T-helper 1 cell treated with Interleukin-12 subunit alpha and Interleukin-12 subunit beta and Interleukin-4 antibody, amounts not matched to agents 30 μg/mL and 1 μg/mL, for 36 hours (primary cell): Measurements from ENCODE around the gene JAG1.
"Not testable (repeated sequence)": the region's sequence is repeated elsewhere in the genome, so short reads cannot be mapped to it uniquely, and the experiment has no call there.

ENCODE experiments used
- H3K27ac Mint-ChIP-seq: one replicate; pipeline ENCODE4 v1.8.0; 2021; ENCODE audit warnings: mild to moderate bottlenecking, mixed read lengths
- H3K27me3 Mint-ChIP-seq: one replicate; pipeline ENCODE4 v1.8.0; 2021; ENCODE audit warnings: low read depth, mixed read lengths
- H3K36me3 Mint-ChIP-seq: one replicate; pipeline ENCODE4 v1.8.0; 2021; ENCODE audit warnings: low read depth, mixed read lengths
- H3K4me1 Mint-ChIP-seq: one replicate; pipeline ENCODE4 v1.8.0; 2021; ENCODE audit warnings: low read depth, mixed read lengths
- H3K4me3 Mint-ChIP-seq: one replicate; pipeline ENCODE4 v1.8.0; 2021; ENCODE audit warnings: mild to moderate bottlenecking, moderate library complexity, mixed read lengths
- H3K9me3 Mint-ChIP-seq: one replicate; pipeline ENCODE4 v1.8.0; 2021; ENCODE audit warnings: mixed read lengths

JAG1 gene

GRCh38 chr20:10634683-10635411 lies 39.0 kb downstream of the JAG1 start:
- no peaks in the 10 kb centered on the region for H3K27me3 Mint-ChIP-seq
- no peak overlapping the region for H3K27ac Mint-ChIP-seq
- H3K9me3 Mint-ChIP-seq, result no peaks in the 10 kb centered on the region
- no peak overlapping the region for H3K4me3 Mint-ChIP-seq
- peaks cover 2% of the 10 kb centered on the region for H3K4me1 Mint-ChIP-seq
- no peaks in the 10 kb centered on the region for H3K36me3 Mint-ChIP-seq

GRCh38 chr20:10634211-10634610 lies 39.6 kb downstream of the JAG1 start:
- H3K9me3 Mint-ChIP-seq, result no peaks in the 10 kb centered on the region
- H3K4me3 Mint-ChIP-seq, result no peak overlapping the region
- peaks cover 2% of the 10 kb centered on the region for H3K4me1 Mint-ChIP-seq
- no peaks in the 10 kb centered on the region for H3K36me3 Mint-ChIP-seq
- H3K27me3 Mint-ChIP-seq, result no peaks in the 10 kb centered on the region
- H3K27ac Mint-ChIP-seq, result no peak overlapping the region

- Mint-ChIP-seq H3K27ac (no peak overlapping the region), H3K36me3 (no peaks in the 10 kb centered on the region), H3K4me1 (peaks cover 2% of the 10 kb centered on the region), H3K27me3 (no peaks in the 10 kb centered on the region), H3K4me3 (no peak overlapping the region), H3K9me3 (no peaks in the 10 kb centered on the region)
These were observed 40.1 kb downstream of the JAG1 start for GRCh38 chr20:10633718-10634117.

DNA sequence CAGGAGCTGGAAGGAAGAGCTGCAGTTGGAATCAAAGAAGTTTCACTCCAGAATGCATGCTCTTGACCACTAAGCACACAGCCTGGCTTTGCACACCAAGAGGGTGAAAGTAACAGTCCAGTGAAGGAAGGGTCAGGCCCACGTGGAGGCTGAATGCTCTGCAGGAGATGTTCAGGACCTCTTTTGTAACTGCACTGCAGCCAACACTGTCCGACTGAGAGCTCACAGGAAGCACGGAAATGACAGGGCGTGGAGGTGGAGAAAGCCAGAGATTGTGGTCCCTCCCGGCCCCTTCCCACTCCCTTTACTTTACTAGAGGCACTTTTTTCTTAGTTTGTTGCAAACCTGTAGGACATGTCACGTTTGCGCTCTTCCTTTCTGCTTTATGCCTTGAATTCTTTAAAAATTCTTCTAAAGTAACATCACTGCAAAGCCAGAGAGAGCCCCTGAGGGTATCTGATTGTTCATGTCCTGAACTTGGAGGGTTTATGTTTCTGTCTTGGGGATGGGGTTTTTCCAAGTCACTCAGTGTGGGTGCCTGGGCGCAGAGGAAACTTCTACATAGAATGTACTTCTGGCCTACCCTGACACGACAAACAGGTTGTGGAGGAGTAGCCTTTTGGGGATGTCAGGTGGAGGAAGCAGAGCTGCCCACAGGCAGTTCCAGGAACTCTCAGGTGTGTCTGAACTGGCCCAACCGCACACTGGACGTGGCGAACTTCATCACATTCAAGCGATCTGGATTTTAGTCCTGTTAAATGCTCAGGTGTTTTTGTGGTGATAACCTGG lies 40.9 kb downstream of the JAG1 start:
- Mint-ChIP-seq H3K4me1 (peaks cover 2% of the 10 kb centered on the region), H3K9me3 (no peaks in the 10 kb centered on the region), H3K27ac (no peak overlapping the region), H3K4me3 (no peak overlapping the region), H3K36me3 (no peaks in the 10 kb centered on the region), H3K27me3 (no peaks in the 10 kb centered on the region)

DNA sequence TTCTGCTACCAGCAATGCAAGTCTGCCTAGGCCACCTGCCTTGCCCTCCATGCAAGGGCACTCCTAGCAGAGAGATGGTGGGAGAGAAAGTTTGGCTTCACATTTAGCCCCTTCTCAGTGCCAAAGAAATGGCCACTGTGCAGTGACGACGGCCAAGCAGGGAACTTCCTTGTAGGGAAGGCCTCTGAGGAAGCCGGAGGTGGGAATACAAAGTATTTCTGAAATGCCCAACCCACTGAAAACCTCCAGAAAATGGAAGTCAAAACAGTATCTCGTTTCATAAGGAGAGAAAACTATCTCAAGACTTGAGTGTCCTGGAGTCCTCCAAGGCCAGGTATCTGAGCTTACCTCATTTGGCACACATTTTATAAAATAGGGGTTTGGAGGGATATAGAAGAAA lies 42.7 kb downstream of the JAG1 start:
- Mint-ChIP-seq H3K9me3 (no peaks in the 10 kb centered on the region), H3K27ac (no peak overlapping the region), H3K36me3 (no peaks in the 10 kb centered on the region), H3K27me3 (no peaks in the 10 kb centered on the region), H3K4me3 (no peak overlapping the region), H3K4me1 (peaks cover 2% of the 10 kb centered on the region)

GRCh38 chr20:10629946-10630650 lies 43.7 kb downstream of the JAG1 start:
- Mint-ChIP-seq H3K27ac (no peak overlapping the region), H3K27me3 (no peaks in the 10 kb centered on the region), H3K4me1 (peaks cover 2% of the 10 kb centered on the region), H3K4me3 (no peak overlapping the region), H3K36me3 (no peaks in the 10 kb centered on the region), H3K9me3 (no peaks in the 10 kb centered on the region)

DNA sequence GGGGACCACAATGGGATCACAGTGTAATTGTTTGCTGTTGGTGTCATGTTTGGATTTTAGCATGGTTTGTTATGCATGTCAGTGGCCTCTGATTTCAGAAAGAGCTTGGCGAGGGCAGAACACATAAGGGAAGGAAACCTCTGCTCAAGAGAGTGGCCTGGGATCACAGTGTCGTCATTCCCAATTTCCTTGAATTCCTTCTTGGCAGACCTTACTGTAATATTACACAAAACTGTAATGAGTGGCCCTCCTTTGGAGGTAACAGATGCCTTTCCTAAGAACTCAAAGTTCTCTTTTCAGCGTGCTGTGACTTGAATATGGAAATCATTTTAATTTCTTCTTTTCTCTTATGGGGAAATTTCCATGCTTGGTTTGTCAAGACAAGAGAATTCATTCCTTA lies 46.9 kb downstream of the JAG1 start:
- Mint-ChIP-seq H3K27me3 (no peaks in the 10 kb centered on the region), H3K4me1 (no peaks in the 10 kb centered on the region), H3K4me3 (no peak overlapping the region), H3K9me3 (no peaks in the 10 kb centered on the region), H3K36me3 (peaks cover 2% of the 10 kb centered on the region), H3K27ac (no peak overlapping the region)

- H3K4me1 Mint-ChIP-seq, result no peaks in the 10 kb centered on the region
These were observed 48.2 kb downstream of the JAG1 start for GRCh38 chr20:10625641-10626040.

GRCh38 chr20:10622657-10623418 lies 51.0 kb downstream of the JAG1 start:
- H3K4me1 Mint-ChIP-seq, result no peaks in the 10 kb centered on the region
- no peaks in the 10 kb centered on the region for H3K27me3 Mint-ChIP-seq
- H3K36me3 Mint-ChIP-seq, result peaks cover 2% of the 10 kb centered on the region
- H3K4me3 Mint-ChIP-seq, result no peak overlapping the region
- no peak overlapping the region for H3K27ac Mint-ChIP-seq
- H3K9me3 Mint-ChIP-seq, result no peaks in the 10 kb centered on the region

More at GRCh38 chr20:10625641-10626040, 48.2 kb downstream of the JAG1 start:
- H3K9me3 Mint-ChIP-seq, result no peaks in the 10 kb centered on the region
- H3K27ac Mint-ChIP-seq, result no peak overlapping the region
- no peak overlapping the region for H3K4me3 Mint-ChIP-seq
- peaks cover 2% of the 10 kb centered on the region for H3K36me3 Mint-ChIP-seq
- no peaks in the 10 kb centered on the region for H3K27me3 Mint-ChIP-seq

DNA sequence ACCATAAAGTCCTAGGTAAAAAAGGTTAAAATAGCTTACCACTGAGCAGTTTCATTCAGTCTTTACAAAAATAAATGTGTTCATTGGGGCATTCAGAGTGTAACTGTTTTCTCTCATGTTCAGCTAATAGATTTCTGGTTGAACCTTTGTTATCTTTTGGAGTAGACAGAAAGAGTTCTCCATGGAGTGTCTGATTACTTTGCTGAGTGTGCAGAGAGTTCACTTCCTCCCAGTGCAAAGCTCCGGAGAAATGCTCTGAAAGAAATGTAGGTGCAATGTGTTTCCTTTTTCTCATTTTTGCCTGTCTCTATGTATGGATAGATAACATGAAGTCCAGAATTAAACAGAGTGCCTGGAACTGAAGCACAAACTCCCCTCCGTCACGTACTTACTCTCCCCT lies 52.6 kb downstream of the JAG1 start:
- H3K4me1 Mint-ChIP-seq, result no peaks in the 10 kb centered on the region
- no peak overlapping the region for H3K27ac Mint-ChIP-seq
- no peak overlapping the region for H3K4me3 Mint-ChIP-seq
- peaks cover 2% of the 10 kb centered on the region for H3K36me3 Mint-ChIP-seq
- H3K9me3 Mint-ChIP-seq, result no peaks in the 10 kb centered on the region
- H3K27me3 Mint-ChIP-seq, result no peaks in the 10 kb centered on the region

DNA sequence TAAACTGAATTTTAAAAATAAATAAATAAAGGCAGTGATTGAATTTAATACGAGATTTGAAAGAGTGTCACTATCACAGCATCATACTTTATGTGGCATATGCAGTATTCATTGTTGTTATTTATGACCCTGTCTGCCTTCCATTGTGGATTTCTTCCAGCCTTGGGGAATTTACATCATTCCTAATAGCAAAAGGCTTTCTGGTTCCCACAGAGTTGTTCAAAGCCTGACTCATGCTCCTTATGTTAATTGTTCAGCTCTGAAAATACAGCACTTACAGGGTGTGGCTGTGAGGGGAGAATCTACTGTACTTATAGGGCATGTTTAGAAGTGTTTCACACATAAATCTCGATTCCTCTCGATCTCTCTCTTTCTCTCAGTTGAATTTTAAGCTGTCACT lies 54.4 kb downstream of the JAG1 start:
- Mint-ChIP-seq H3K36me3 (peaks cover 2% of the 10 kb centered on the region), H3K27me3 (no peaks in the 10 kb centered on the region), H3K27ac (no peak overlapping the region), H3K9me3 (no peaks in the 10 kb centered on the region), H3K4me1 (no peaks in the 10 kb centered on the region), H3K4me3 (no peak overlapping the region)

GRCh38 chr20:10618611-10619245 lies 55.1 kb downstream of the JAG1 start:
- H3K27ac Mint-ChIP-seq, result no peak overlapping the region
- no peaks in the 10 kb centered on the region for H3K27me3 Mint-ChIP-seq
- no peaks in the 10 kb centered on the region for H3K4me1 Mint-ChIP-seq
- H3K4me3 Mint-ChIP-seq, result no peak overlapping the region
- peaks cover 2% of the 10 kb centered on the region for H3K36me3 Mint-ChIP-seq
- no peaks in the 10 kb centered on the region for H3K9me3 Mint-ChIP-seq

DNA sequence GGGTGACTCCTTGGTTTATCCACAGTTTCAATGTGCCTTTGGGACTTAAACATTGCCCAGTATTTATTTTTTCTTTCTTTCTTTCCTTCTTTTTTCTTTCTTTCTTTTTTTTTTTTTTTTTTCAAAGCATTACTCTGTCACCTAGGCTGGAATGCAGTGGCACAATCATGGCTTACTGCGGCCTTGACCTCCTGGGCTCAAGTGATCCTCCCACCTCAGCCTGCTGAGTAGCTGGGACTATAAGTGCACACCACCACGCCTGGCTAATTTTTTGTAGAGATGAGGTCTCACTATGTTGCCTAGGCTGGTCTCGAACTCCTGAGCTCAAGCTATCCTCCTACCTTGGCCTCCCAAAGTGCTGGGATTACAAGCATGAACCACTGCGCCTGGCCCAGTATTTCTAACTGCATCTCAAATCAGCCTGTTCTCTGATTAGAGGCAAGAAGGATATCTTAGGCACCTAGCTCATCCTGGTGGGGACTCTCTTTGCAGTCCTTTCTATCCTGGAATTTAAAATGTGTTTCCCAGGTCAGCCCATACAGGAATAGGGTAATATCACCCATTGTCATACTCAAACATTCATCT lies 56.2 kb downstream of the JAG1 start:
- not testable (repeated sequence) for H3K27ac Mint-ChIP-seq, H3K4me1 Mint-ChIP-seq, H3K4me3 Mint-ChIP-seq, H3K27me3 Mint-ChIP-seq, H3K36me3 Mint-ChIP-seq, H3K9me3 Mint-ChIP-seq

- Mint-ChIP-seq H3K27ac (no peak overlapping the region), H3K27me3 (no peaks in the 10 kb centered on the region), H3K4me3 (no peak overlapping the region), H3K4me1 (no peaks in the 10 kb centered on the region), H3K9me3 (no peaks in the 10 kb centered on the region), H3K36me3 (no peaks in the 10 kb centered on the region)
These were observed 57.6 kb downstream of the JAG1 start for GRCh38 chr20:10616212-10616611.
